SK-N-SH treated with all-trans-retinoic acid at 6 μM for 48 hours (cell line): ENCODE data around the gene APOB.

Experiments used
- ATAC-seq: fragments of 200-7000 bp; cut with Tn5 transposase; 3 replicates; pipeline ENCODE4 v1.9.1; 2020; ENCODE audit warnings: mild to moderate bottlenecking, moderate library complexity
- ARNTL ChIP-seq: fragments of 450-650 bp; formaldehyde crosslinking; IDR thresholded peaks from 2 replicates; pipeline ENCODE4 v1.5.0; 2020; ENCODE audit warnings: low read depth, mild to moderate bottlenecking, moderate library complexity, borderline replicate concordance
- CSDC2 ChIP-seq: fragments of 250-450 bp; sonication (Bioruptor Pico); IDR thresholded peaks from 2 replicates; pipeline ENCODE4 v1.5.0; 2020; ENCODE audit warnings: mild to moderate bottlenecking, moderate library complexity
- CSRNP3 ChIP-seq: fragments of 250-450 bp; sonication (Bioruptor Pico); IDR thresholded peaks from 2 replicates; pipeline ENCODE4 v1.5.1; 2021; ENCODE audit warnings: mild to moderate bottlenecking, moderate library complexity
- ESRRG ChIP-seq: fragments of 250-450 bp; sonication (Bioruptor Pico); IDR thresholded peaks from 2 replicates; pipeline ENCODE4 v1.6.1; 2021; ENCODE audit warnings: mild to moderate bottlenecking
- GLIS3 ChIP-seq: fragments of 250-450 bp; sonication (Bioruptor Pico); IDR thresholded peaks from 2 replicates; pipeline ENCODE4 v1.5.0; 2020; ENCODE audit warnings: mild to moderate bottlenecking, moderate library complexity
- ISL1 ChIP-seq: fragments of 250-450 bp; sonication (Bioruptor Pico); IDR thresholded peaks from 2 replicates; pipeline ENCODE4 v2.1.2; 2022; ENCODE audit warnings: mild to moderate bottlenecking, moderate library complexity
- OSR1 ChIP-seq: fragments of 250-450 bp; sonication (Bioruptor Pico); IDR thresholded peaks from 2 replicates; pipeline ENCODE4 v1.8.0; 2022; ENCODE audit warnings: moderate library complexity, mild to moderate bottlenecking, inconsistent platforms
- PATZ1 ChIP-seq: fragments of 250-450 bp; sonication (Bioruptor Pico); IDR thresholded peaks from 2 replicates; pipeline ENCODE4 v1.8.0; 2020; ENCODE audit warnings: mild to moderate bottlenecking, moderate library complexity, borderline replicate concordance
- PPARA ChIP-seq: fragments of 250-450 bp; sonication (Bioruptor Pico); IDR thresholded peaks from 2 replicates; pipeline ENCODE4 v1.5.0; 2020; ENCODE audit warnings: mild to moderate bottlenecking, borderline replicate concordance
- RARB ChIP-seq: fragments of 250-450 bp; sonication (Bioruptor Pico); IDR thresholded peaks from 2 replicates; pipeline ENCODE4 v1.8.0; 2021; ENCODE audit warnings: mild to moderate bottlenecking, moderate library complexity
- SNAI2 ChIP-seq: fragments of 250-450 bp; sonication (Bioruptor Pico); IDR thresholded peaks from 2 replicates; pipeline ENCODE4 v1.5.0; 2020; ENCODE audit warnings: mild to moderate bottlenecking, moderate library complexity
- TCF4 ChIP-seq: fragments of 250-450 bp; sonication (Bioruptor Pico); IDR thresholded peaks from 2 replicates; pipeline ENCODE4 v1.8.0; 2021; ENCODE audit warnings: mild to moderate bottlenecking, moderate library complexity, borderline replicate concordance
- TOX ChIP-seq: fragments of 250-450 bp; sonication (Bioruptor Pico); IDR thresholded peaks from 2 replicates; pipeline ENCODE4 v1.8.0; 2021; ENCODE audit warnings: mild to moderate bottlenecking, moderate library complexity, borderline replicate concordance
- ZC3H10 ChIP-seq: fragments of 250-450 bp; sonication (Bioruptor Pico); IDR thresholded peaks from 2 replicates; pipeline ENCODE4 v1.5.1; 2021; ENCODE audit warnings: mild to moderate bottlenecking, moderate library complexity
- ZFP3 ChIP-seq: fragments of 250-450 bp; sonication (Bioruptor Pico); IDR thresholded peaks from 2 replicates; pipeline ENCODE4 v1.5.0; 2020; ENCODE audit warnings: mild to moderate bottlenecking, moderate library complexity
- ZFP30 ChIP-seq: fragments of 450-650 bp; formaldehyde crosslinking; IDR thresholded peaks from 2 replicates; pipeline ENCODE4 v1.5.0; 2022; ENCODE audit warnings: mild to moderate bottlenecking, moderate library complexity
- ZNF565 ChIP-seq: fragments of 450-650 bp; formaldehyde crosslinking; conservative IDR thresholded peaks from 2 replicates; pipeline ENCODE4 v1.5.0; 2020; ENCODE audit warnings: low read depth, mild to moderate bottlenecking, moderate library complexity
- ZNF70 ChIP-seq: fragments of 450-650 bp; formaldehyde crosslinking; IDR thresholded peaks from 2 replicates; pipeline ENCODE4 v1.5.0; 2020; ENCODE audit warnings: mild to moderate bottlenecking, moderate library complexity
- ZNF8 ChIP-seq: fragments of 450-650 bp; formaldehyde crosslinking; IDR thresholded peaks from 2 replicates; pipeline ENCODE4 v1.5.0; 2020; ENCODE audit warnings: mild to moderate bottlenecking, moderate library complexity
- TF ChIP-seq, protein P1 (sequence below): fragments of 250-450 bp; sonication (Bioruptor Pico); IDR thresholded peaks from 2 replicates; pipeline ENCODE4 v1.5.1; 2020; ENCODE audit warnings: low read depth, mild to moderate bottlenecking, moderate library complexity
- TF ChIP-seq, protein P2 (sequence below): fragments of 250-450 bp; sonication (Bioruptor Pico); IDR thresholded peaks from 2 replicates; pipeline ENCODE4 v1.5.0; 2020; ENCODE audit warnings: mild to moderate bottlenecking, moderate library complexity
- TF ChIP-seq, protein P3 (sequence below): fragments of 250-450 bp; sonication (Bioruptor Pico); IDR thresholded peaks from 2 replicates; pipeline ENCODE4 v1.8.0; 2021; ENCODE audit warnings: low read depth, mild to moderate bottlenecking, moderate library complexity, borderline replicate concordance

APOB gene

GRCh38 chr2:21035282-21035973, 8.4 kb downstream of the APOB start:
- TF ChIP-seq, protein P1, sequence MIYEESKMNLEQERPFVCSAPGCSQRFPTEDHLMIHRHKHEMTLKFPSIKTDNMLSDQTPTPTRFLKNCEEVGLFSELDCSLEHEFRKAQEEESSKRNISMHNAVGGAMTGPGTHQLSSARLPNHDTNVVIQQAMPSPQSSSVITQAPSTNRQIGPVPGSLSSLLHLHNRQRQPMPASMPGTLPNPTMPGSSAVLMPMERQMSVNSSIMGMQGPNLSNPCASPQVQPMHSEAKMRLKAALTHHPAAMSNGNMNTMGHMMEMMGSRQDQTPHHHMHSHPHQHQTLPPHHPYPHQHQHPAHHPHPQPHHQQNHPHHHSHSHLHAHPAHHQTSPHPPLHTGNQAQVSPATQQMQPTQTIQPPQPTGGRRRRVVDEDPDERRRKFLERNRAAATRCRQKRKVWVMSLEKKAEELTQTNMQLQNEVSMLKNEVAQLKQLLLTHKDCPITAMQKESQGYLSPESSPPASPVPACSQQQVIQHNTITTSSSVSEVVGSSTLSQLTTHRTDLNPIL: no peak
- no peak for TF ChIP-seq PPARA
- no peak for TF ChIP-seq CSDC2
- TF ChIP-seq ZNF8 (CRISPR knock-in tag): no peak
- TF ChIP-seq PATZ1: no peak
- TF ChIP-seq, protein P2, sequence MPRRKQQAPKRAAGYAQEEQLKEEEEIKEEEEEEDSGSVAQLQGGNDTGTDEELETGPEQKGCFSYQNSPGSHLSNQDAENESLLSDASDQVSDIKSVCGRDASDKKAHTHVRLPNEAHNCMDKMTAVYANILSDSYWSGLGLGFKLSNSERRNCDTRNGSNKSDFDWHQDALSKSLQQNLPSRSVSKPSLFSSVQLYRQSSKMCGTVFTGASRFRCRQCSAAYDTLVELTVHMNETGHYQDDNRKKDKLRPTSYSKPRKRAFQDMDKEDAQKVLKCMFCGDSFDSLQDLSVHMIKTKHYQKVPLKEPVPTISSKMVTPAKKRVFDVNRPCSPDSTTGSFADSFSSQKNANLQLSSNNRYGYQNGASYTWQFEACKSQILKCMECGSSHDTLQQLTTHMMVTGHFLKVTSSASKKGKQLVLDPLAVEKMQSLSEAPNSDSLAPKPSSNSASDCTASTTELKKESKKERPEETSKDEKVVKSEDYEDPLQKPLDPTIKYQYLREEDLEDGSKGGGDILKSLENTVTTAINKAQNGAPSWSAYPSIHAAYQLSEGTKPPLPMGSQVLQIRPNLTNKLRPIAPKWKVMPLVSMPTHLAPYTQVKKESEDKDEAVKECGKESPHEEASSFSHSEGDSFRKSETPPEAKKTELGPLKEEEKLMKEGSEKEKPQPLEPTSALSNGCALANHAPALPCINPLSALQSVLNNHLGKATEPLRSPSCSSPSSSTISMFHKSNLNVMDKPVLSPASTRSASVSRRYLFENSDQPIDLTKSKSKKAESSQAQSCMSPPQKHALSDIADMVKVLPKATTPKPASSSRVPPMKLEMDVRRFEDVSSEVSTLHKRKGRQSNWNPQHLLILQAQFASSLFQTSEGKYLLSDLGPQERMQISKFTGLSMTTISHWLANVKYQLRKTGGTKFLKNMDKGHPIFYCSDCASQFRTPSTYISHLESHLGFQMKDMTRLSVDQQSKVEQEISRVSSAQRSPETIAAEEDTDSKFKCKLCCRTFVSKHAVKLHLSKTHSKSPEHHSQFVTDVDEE (CRISPR knock-in tag): no peak
- no peak for TF ChIP-seq ZNF565 (CRISPR knock-in tag)
- no peak for TF ChIP-seq OSR1 (CRISPR knock-in tag)
- TF ChIP-seq GLIS3 (CRISPR knock-in tag): no peak
- TF ChIP-seq ZC3H10 (CRISPR knock-in tag): no peak
- TF ChIP-seq TCF4 (CRISPR knock-in tag): no peak
- no peak for TF ChIP-seq ISL1 (CRISPR knock-in tag)
- no peak for TF ChIP-seq ESRRG (CRISPR knock-in tag)
- no peak for TF ChIP-seq ZNF70
- TF ChIP-seq ZFP3 (CRISPR knock-in tag): no peak
- TF ChIP-seq SNAI2 (CRISPR knock-in tag): no peak
- no peak for TF ChIP-seq CSRNP3 (CRISPR knock-in tag)
- TF ChIP-seq ZFP30: no peak
- TF ChIP-seq RARB: no peak
- TF ChIP-seq ARNTL (CRISPR knock-in tag): no peak
- TF ChIP-seq, all 23 proteins: peak for 0
- no peak for ATAC-seq

DNA sequence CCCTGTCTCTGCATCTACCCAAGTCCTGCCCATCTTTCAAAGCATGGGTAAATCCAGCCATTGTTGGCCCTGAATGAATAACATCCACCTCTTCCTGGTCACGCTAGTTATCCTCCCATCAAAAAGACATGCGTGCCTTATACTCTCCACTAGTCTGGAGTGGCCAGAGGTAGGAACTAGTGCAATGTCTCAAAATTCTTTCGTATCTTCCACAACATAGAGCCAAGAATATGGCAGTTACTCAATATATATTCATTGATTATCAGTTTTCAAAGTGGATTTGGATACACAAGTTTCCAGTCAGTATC, 8.9 kb downstream of the APOB start:
- TF ChIP-seq TOX (CRISPR knock-in tag) (no peak), TCF4 (CRISPR knock-in tag) (no peak), ISL1 (CRISPR knock-in tag) (no peak), ZNF8 (CRISPR knock-in tag) (no peak), PATZ1 (no peak), PPARA (no peak), ARNTL (CRISPR knock-in tag) (no peak), ZC3H10 (CRISPR knock-in tag) (no peak), ZNF70 (no peak), ESRRG (CRISPR knock-in tag) (no peak), SNAI2 (CRISPR knock-in tag) (no peak), ZFP30 (no peak), OSR1 (CRISPR knock-in tag) (no peak), CSDC2 (no peak)
- TF ChIP-seq, protein P3, sequence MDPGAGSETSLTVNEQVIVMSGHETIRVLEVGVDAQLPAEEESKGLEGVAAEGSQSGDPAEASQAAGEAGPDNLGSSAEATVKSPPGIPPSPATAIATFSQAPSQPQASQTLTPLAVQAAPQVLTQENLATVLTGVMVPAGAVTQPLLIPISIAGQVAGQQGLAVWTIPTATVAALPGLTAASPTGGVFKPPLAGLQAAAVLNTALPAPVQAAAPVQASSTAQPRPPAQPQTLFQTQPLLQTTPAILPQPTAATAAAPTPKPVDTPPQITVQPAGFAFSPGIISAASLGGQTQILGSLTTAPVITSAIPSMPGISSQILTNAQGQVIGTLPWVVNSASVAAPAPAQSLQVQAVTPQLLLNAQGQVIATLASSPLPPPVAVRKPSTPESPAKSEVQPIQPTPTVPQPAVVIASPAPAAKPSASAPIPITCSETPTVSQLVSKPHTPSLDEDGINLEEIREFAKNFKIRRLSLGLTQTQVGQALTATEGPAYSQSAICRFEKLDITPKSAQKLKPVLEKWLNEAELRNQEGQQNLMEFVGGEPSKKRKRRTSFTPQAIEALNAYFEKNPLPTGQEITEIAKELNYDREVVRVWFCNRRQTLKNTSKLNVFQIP (CRISPR knock-in tag): no peak
- TF ChIP-seq, protein P1: no peak
- TF ChIP-seq, protein P2 (CRISPR knock-in tag): no peak
- no peak for ATAC-seq
